OCI-LY1 (cell line): ENCODE measurements around the gene TCN1.

ENCODE experiments used
- CTCF ChIP-seq: fragments of 200-600 bp; sonication (generic), shearing (Covaris generic); IDR thresholded peaks from 2 replicates; pipeline ENCODE4 v1.5.1; 2017; ENCODE audit warnings: mild to moderate bottlenecking, antibody characterized with exemption, low read length, moderate library complexity, mixed read lengths
- EZH2 ChIP-seq: fragments of 200-600 bp; sonication (generic), shearing (Covaris generic); IDR thresholded peaks from 2 replicates; pipeline ENCODE4 v1.8.0; 2017; ENCODE audit warnings: borderline replicate concordance, mixed run types, mild to moderate bottlenecking, antibody characterized with exemption, low read length, moderate library complexity, mixed read lengths

GRCh38 chr11:59859673-59860072 is 6.6 kb downstream of the TCN1 start:
- TF ChIP-seq EZH2 (no peak), CTCF (no peak)
